ENCODE measurements around the gene ARHGEF18. TPM values are rescaled to one million over a fixed set of nuclear protein-coding genes. Genes with fewer than 3 reads are reported as not detected.

ARHGEF18 gene
- total RNA-seq, 4 donors from 2014 or later: 21.3 to 45.2 (median 30.4) TPM

DNA sequence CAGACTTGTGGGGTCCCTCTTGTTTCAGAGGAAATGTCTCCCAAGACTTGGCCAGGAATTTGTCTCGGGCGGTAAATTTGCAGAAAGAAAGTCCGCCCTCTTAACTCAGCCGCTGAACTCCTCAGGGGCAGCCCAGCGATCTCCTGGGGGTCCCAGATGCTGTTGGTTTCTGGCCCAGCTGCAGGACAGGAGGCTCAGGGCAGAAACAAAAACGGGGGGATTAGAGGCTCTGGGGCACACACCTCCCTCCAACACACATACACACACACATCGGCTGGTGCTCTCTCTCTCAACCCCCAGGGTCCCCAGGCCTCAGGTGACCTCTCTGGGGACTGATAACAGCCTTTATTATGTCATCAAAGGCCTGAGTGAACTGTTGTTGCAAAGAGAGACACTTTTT is 7.1 kb downstream of the ARHGEF18 start:
- no peaks in the 10 kb centered on the region for H3K36me3 ChIP-seq
- TF ChIP-seq EP300 (IDR thresholded peaks at IDR 0.05): no peak
- TF ChIP-seq POLR2AphosphoS5 (IDR thresholded peaks at IDR 0.05): no peak
- TF ChIP-seq, protein P1, sequence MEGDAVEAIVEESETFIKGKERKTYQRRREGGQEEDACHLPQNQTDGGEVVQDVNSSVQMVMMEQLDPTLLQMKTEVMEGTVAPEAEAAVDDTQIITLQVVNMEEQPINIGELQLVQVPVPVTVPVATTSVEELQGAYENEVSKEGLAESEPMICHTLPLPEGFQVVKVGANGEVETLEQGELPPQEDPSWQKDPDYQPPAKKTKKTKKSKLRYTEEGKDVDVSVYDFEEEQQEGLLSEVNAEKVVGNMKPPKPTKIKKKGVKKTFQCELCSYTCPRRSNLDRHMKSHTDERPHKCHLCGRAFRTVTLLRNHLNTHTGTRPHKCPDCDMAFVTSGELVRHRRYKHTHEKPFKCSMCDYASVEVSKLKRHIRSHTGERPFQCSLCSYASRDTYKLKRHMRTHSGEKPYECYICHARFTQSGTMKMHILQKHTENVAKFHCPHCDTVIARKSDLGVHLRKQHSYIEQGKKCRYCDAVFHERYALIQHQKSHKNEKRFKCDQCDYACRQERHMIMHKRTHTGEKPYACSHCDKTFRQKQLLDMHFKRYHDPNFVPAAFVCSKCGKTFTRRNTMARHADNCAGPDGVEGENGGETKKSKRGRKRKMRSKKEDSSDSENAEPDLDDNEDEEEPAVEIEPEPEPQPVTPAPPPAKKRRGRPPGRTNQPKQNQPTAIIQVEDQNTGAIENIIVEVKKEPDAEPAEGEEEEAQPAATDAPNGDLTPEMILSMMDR (IDR thresholded peaks at IDR 0.05): no peak
- TF ChIP-seq POLR2A (IDR thresholded peaks at IDR 0.05): no peak
- H3K9me3 ChIP-seq: peaks cover 0 to 10% (median 0%) of the 10 kb centered on the region in 3 donors
- H3K27me3 ChIP-seq: peaks cover 4% of the 10 kb centered on the region
- peak overlapping the region in 3 of 4 donors; percentile 37 to 49 (median 38) for H3K27ac ChIP-seq
- 66 to 67% methylated on average over 1 to 4 of the region's 7 CpGs for WGBS, 2 donors (ENCODE audit: low coverage in 1 of 2)
- ATAC-seq: no peak
- peak overlapping the region; percentile 35 to 38 for H3K4me3 ChIP-seq
- H3K4me1 ChIP-seq: peaks cover 0 to 4% (median 0%) of the 10 kb centered on the region in 3 donors

DNA sequence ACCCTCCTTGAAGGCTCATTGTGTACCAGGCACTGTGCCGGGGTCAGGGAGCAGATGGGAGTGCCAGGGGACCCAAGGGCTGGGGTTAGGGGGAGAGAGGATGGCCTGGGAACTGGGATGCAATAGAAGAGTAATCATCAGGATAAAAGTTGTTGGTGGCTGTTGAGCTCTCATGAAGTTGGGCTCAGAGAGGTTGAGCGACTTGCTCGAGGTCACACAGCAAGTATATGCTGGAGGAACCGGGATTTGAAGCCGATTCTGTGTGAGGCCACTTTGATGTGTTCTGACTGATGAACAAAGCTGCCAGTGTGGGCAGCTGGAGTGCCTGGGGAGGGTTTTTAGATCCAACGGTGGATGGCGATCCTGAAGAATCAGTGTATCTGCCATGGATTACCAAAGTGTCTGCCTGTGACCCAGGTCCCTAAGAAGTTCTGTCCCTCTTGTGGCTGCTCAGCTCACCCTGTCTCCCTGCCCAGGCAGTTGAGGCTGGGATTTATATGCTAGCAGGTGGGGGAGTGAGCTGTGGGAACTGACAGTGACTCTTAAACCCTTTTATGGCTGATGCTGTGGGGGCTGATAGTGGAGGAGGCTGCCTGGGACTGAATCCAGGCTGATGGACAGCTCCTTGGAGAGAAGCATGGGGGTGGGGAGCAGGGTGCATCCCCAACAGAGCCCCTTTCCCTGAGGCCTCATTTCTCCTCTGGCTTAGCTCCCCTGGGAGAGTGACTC is 8.3 kb downstream of the ARHGEF18 start:
- H3K4me3 ChIP-seq: peak overlapping the region; percentile 2 to 38
- 80 to 88% methylated on average over 1 to 6 of the region's 7 CpGs for WGBS, 2 donors (ENCODE audit: low coverage in 1 of 2)
- H3K36me3 ChIP-seq: no peaks in the 10 kb centered on the region
- TF ChIP-seq POLR2A (IDR thresholded peaks at IDR 0.05) (no peak), POLR2AphosphoS5 (IDR thresholded peaks at IDR 0.05) (no peak), EP300 (IDR thresholded peaks at IDR 0.05) (no peak)
- TF ChIP-seq, protein P1 (IDR thresholded peaks at IDR 0.05): no peak
- peaks cover 0 to 3% (median 0%) of the 10 kb centered on the region in 3 donors for H3K9me3 ChIP-seq
- H3K27ac ChIP-seq: peak overlapping the region in 1 of 4 donors; percentile 43
- peaks cover 0 to 4% (median 0%) of the 10 kb centered on the region in 3 donors for H3K4me1 ChIP-seq
- peaks cover 4% of the 10 kb centered on the region for H3K27me3 ChIP-seq
- no peak for ATAC-seq

DNA sequence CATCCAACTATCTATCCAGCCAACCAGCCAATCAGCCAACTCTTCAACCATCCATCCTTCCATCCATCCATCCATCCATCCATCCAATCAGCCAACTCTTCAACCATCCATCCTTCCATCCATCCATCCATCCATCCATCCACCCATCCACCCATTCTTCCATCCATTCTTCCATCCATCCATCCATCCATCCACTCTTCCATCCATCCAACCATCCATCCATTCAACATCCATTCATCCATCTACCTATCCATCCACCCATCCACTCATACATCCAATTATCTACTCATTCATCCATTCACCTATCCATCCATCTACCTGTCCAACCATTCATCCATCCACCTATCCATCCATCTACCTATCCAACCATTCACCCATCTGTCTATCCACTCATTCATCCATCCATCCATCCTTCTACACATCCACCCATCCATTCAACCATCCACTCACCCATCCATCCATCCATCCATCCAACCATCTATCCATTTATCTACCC is 9.4 kb downstream of the ARHGEF18 start:
- ATAC-seq: no peak
- H3K27ac ChIP-seq: no peak overlapping the region
- no peaks in the 10 kb centered on the region for H3K36me3 ChIP-seq
- TF ChIP-seq POLR2AphosphoS5 (IDR thresholded peaks at IDR 0.05) (no peak), EP300 (IDR thresholded peaks at IDR 0.05) (no peak), POLR2A (IDR thresholded peaks at IDR 0.05) (no peak)
- TF ChIP-seq, protein P1 (IDR thresholded peaks at IDR 0.05): no peak
- peaks cover 4% of the 10 kb centered on the region for H3K27me3 ChIP-seq
- H3K4me1 ChIP-seq: peaks cover 0 to 4% (median 0%) of the 10 kb centered on the region in 3 donors
- H3K4me3 ChIP-seq: no peak overlapping the region
- no peaks in the 10 kb centered on the region for H3K9me3 ChIP-seq

DNA sequence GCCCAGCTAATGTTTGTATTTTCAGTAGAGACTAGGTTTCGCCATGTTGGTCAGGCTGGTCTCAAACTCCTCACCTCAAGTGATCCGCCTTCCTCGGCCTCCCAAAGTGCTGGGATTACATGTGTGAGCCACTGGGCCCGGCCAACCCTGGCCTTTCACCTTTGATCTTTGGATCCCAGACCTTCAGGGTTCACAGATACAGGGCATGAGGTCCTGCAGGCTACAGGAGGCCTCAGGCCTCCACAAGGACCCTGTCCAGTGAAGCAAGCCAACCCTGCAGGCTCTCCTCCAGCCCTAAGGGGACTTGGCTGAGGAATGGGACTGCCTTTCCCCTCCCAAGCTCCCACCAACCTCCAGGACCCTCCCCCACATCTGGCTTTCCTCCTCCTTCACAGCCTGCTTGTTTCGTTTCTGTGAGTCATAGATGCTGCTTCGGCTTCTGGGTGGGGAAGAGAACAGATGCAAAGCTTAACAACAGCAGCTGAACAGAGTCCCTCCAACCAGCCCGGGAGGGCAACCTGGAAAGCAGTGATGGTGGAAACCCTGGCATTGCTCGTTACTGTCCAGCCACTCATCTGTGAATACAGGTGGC is 11.8 kb downstream of the ARHGEF18 start:
- no peak for ATAC-seq
- 26 to 57% methylated on average over 4 to 5 of the region's 8 CpGs for WGBS, 2 donors (ENCODE audit: low coverage in 1 of 2)
- Histone ChIP-seq H3K27me3 (peaks cover 2% of the 10 kb centered on the region), H3K9me3 (no peaks in the 10 kb centered on the region), H3K4me1 (no peaks in the 10 kb centered on the region), H3K36me3 (no peaks in the 10 kb centered on the region), H3K4me3 (no peak overlapping the region), H3K27ac (no peak overlapping the region)
- no peak for TF ChIP-seq POLR2AphosphoS5 (IDR thresholded peaks at IDR 0.05)
- no peak for TF ChIP-seq POLR2A (IDR thresholded peaks at IDR 0.05)
- TF ChIP-seq, protein P1 (IDR thresholded peaks at IDR 0.05): no peak
- no peak for TF ChIP-seq EP300 (IDR thresholded peaks at IDR 0.05)

Data from gastroesophageal sphincter (tissue), 4 donors.